ENCODE data around the gene CXCL13.
"Not testable (repeated sequence)": the region's sequence is repeated elsewhere in the genome, so short reads cannot be mapped to it uniquely, and the experiment has no call there.

Gene CXCL13

GRCh38 chr4:77600521-77601451 is 4.8 kb upstream of the CXCL13 start:
- no peak for DNase-seq (ENCODE audit: low read depth in 2 of 3, low spot score in 2 of 3)

GRCh38 chr4:77601614-77602187 is 3.9 kb upstream of the CXCL13 start:
- DNase-seq (ENCODE audit: low read depth in 2 of 3, low spot score in 2 of 3), result no peak

GRCh38 chr4:77613267-77613666 is 7.6 kb downstream of the CXCL13 start:
- DNase-seq (ENCODE audit: low read depth in 2 of 3, low spot score in 2 of 3), result no peak

GRCh38 chr4:77615153-77615552 is 9.5 kb downstream of the CXCL13 start:
- DNase-seq (ENCODE audit: low read depth in 2 of 3, low spot score in 2 of 3), result no peak

GRCh38 chr4:77617203-77617602 is 11.6 kb downstream of the CXCL13 start:
- DNase-seq (ENCODE audit: low read depth in 2 of 3, low spot score in 2 of 3), result no peak

GRCh38 chr4:77618383-77619241 is 13.0 kb downstream of the CXCL13 start:
- peak in 2 of 3 experiments; percentile 18 to 48 for DNase-seq (ENCODE audit: low read depth in 2 of 3, low spot score in 2 of 3)

GRCh38 chr4:77619408-77619807 is 13.8 kb downstream of the CXCL13 start:
- DNase-seq (ENCODE audit: low read depth in 2 of 3, low spot score in 2 of 3), result no peak

- DNase-seq (ENCODE audit: low read depth in 2 of 3, low spot score in 2 of 3), result no peak
Observed at GRCh38 chr4:77621254-77621653, 15.6 kb downstream of the CXCL13 start.

GRCh38 chr4:77623091-77623490 is 17.5 kb downstream of the CXCL13 start:
- DNase-seq (ENCODE audit: low read depth in 2 of 3, low spot score in 2 of 3), result no peak

GRCh38 chr4:77624213-77624612 is 18.6 kb downstream of the CXCL13 start:
- no peak for DNase-seq (ENCODE audit: low read depth in 2 of 3, low spot score in 2 of 3)

GRCh38 chr4:77625485-77625884 is 19.9 kb downstream of the CXCL13 start:
- no peak for DNase-seq (ENCODE audit: low read depth in 2 of 3, low spot score in 2 of 3)

GRCh38 chr4:77629885-77630284 is 24.3 kb downstream of the CXCL13 start:
- no peak for DNase-seq (ENCODE audit: low read depth in 2 of 3, low spot score in 2 of 3)

- no peak for DNase-seq (ENCODE audit: low read depth in 2 of 3, low spot score in 2 of 3)
Observed at GRCh38 chr4:77631276-77631675, 25.7 kb downstream of the CXCL13 start.

GRCh38 chr4:77634132-77634785 is 28.6 kb downstream of the CXCL13 start:
- DNase-seq (ENCODE audit: low read depth in 2 of 3, low spot score in 2 of 3), result no peak

- no peak for DNase-seq (ENCODE audit: low read depth in 2 of 3, low spot score in 2 of 3)
Observed at GRCh38 chr4:77635246-77635645, 29.6 kb downstream of the CXCL13 start.

- DNase-seq (ENCODE audit: low read depth in 2 of 3, low spot score in 2 of 3), result no peak
Observed at GRCh38 chr4:77635876-77636275, 30.3 kb downstream of the CXCL13 start.

GRCh38 chr4:77636902-77637301 is 31.3 kb downstream of the CXCL13 start:
- DNase-seq (ENCODE audit: low read depth in 2 of 3, low spot score in 2 of 3), result no peak

- not testable (repeated sequence) for DNase-seq (ENCODE audit: low read depth in 2 of 3, low spot score in 2 of 3)
Observed at GRCh38 chr4:77644069-77644468, 38.4 kb downstream of the CXCL13 start.

- DNase-seq (ENCODE audit: low read depth in 2 of 3, low spot score in 2 of 3), result no peak
Observed at GRCh38 chr4:77650787-77651186, 45.2 kb downstream of the CXCL13 start.

GRCh38 chr4:77651820-77652219 is 46.2 kb downstream of the CXCL13 start:
- DNase-seq (ENCODE audit: low read depth in 2 of 3, low spot score in 2 of 3), result no peak

GRCh38 chr4:77652237-77652897 is 46.7 kb downstream of the CXCL13 start:
- no peak for DNase-seq (ENCODE audit: low read depth in 2 of 3, low spot score in 2 of 3)

Data from activated CD8-positive, alpha-beta memory T cell treated with anti-CD3 and anti-CD28 coated beads for 48 hours (primary cell).